DOHH2 (cell line): Measurements from ENCODE around the gene MMP8.

ENCODE experiments used
- EZH2phosphoT487 ChIP-seq: fragments of 200-600 bp; sonication (generic); IDR thresholded peaks from 2 replicates; pipeline ENCODE4 v1.6.1; 2017; ENCODE audit warnings: borderline replicate concordance, mild to moderate bottlenecking, antibody characterized with exemption, low read length, moderate library complexity, mixed read lengths
- TF ChIP-seq, protein P1 (sequence below): fragments of 200-600 bp; sonication (generic); IDR thresholded peaks from one replicate; pipeline ENCODE4 v1.5.1; 2014; ENCODE audit warnings: antibody characterized with exemption, mild to moderate bottlenecking, low read depth, low read length; ENCODE audit not compliant: poor library complexity, severe bottlenecking

DNA sequence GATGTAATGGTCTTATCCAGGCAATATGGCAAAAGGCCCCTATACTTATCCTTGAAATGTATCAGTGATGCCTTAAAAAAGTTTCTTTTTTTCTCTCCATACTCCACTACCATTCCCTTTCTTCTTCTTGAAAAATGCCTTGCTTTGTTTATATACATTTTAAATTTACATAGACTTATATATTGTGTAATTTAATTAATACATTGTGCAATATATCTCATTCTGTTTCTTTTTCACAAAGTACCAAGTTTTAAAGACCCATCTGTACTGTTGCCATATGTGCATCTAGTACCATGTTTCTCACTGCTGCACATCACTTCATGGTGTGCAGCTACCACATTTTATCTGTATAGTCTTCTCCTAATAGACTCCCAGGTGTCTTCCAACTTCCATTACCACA, 7.5 kb downstream of the MMP8 start:
- TF ChIP-seq, protein P1, sequence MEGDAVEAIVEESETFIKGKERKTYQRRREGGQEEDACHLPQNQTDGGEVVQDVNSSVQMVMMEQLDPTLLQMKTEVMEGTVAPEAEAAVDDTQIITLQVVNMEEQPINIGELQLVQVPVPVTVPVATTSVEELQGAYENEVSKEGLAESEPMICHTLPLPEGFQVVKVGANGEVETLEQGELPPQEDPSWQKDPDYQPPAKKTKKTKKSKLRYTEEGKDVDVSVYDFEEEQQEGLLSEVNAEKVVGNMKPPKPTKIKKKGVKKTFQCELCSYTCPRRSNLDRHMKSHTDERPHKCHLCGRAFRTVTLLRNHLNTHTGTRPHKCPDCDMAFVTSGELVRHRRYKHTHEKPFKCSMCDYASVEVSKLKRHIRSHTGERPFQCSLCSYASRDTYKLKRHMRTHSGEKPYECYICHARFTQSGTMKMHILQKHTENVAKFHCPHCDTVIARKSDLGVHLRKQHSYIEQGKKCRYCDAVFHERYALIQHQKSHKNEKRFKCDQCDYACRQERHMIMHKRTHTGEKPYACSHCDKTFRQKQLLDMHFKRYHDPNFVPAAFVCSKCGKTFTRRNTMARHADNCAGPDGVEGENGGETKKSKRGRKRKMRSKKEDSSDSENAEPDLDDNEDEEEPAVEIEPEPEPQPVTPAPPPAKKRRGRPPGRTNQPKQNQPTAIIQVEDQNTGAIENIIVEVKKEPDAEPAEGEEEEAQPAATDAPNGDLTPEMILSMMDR: no peak
- no peak for TF ChIP-seq EZH2phosphoT487
